HEK293T (cell line): ENCODE results near the gene NCAPD2.
"Not testable (repeated sequence)": the region's sequence is repeated elsewhere in the genome, so short reads cannot be mapped to it uniquely, and the experiment has no call there.

Source experiments
- CTCF ChIA-PET: fragments of 350-600 bp; formaldehyde crosslinking; extraction: SDS; loops from one replicate; lab custom pipeline; 2021; ENCODE audit warnings: antibody characterized with exemption, inconsistent platforms; lab: Yijun Ruan, JAX
- POLR2A ChIA-PET: fragments of 350-600 bp; formaldehyde crosslinking; extraction: SDS; loops from one replicate; lab custom pipeline; 2020; ENCODE audit warnings: antibody characterized with exemption, inconsistent platforms; lab: Yijun Ruan, JAX
- DNase-seq: peaks from one replicate; pipeline ENCODE4 v3.0.0; 2012; ENCODE audit warnings: mixed read lengths; ENCODE audit errors: extremely low spot score
- ARNT ChIP-seq: fragments of 450-650 bp; IDR thresholded peaks from 2 replicates; pipeline ENCODE4 v1.6.1; 2017; ENCODE audit warnings: mild to moderate bottlenecking
- BHLHE40 ChIP-seq: fragments of 450-650 bp; IDR thresholded peaks from 2 replicates; pipeline ENCODE4 v1.6.1; 2016; ENCODE audit warnings: mild to moderate bottlenecking, moderate library complexity, borderline replicate concordance
- CTBP1 ChIP-seq: fragments of 450-650 bp; IDR thresholded peaks from 2 replicates; pipeline ENCODE4 v1.6.1; 2016; ENCODE audit warnings: borderline replicate concordance
- ELF4 ChIP-seq: fragments of 450-650 bp; IDR thresholded peaks from 2 replicates; pipeline ENCODE4 v1.6.1; 2017; ENCODE audit warnings: antibody characterized with exemption
- FOXA1 ChIP-seq: fragments of 450-650 bp; IDR thresholded peaks from 2 replicates; pipeline ENCODE4 v1.6.1; 2016; ENCODE audit warnings: mild to moderate bottlenecking
- FOXK2 ChIP-seq: fragments of 450-650 bp; IDR thresholded peaks from 2 replicates; pipeline ENCODE4 v1.6.1; 2016; ENCODE audit warnings: mild to moderate bottlenecking
- FOXM1 ChIP-seq: fragments of 450-650 bp; IDR thresholded peaks from 2 replicates; pipeline ENCODE4 v1.6.1; 2017; ENCODE audit warnings: mild to moderate bottlenecking, borderline replicate concordance
- HDGF ChIP-seq: fragments of 450-650 bp; IDR thresholded peaks from 2 replicates; pipeline ENCODE4 v1.6.1; 2017; ENCODE audit warnings: antibody characterized with exemption, borderline replicate concordance
- L3MBTL2 ChIP-seq: fragments of 450-650 bp; conservative IDR thresholded peaks from 2 replicates; pipeline ENCODE4 v1.6.1; 2016; ENCODE audit warnings: mild to moderate bottlenecking
- LEF1 ChIP-seq: fragments of 450-650 bp; IDR thresholded peaks from 2 replicates; pipeline ENCODE4 v1.6.1; 2017; ENCODE audit warnings: mild to moderate bottlenecking, borderline replicate concordance
- NFRKB ChIP-seq: fragments of 450-650 bp; IDR thresholded peaks from 2 replicates; pipeline ENCODE4 v1.6.1; 2016; ENCODE audit warnings: mild to moderate bottlenecking, moderate library complexity
- PKNOX1 ChIP-seq: fragments of 450-650 bp; IDR thresholded peaks from 2 replicates; pipeline ENCODE4 v1.6.1; 2016
- SP1 ChIP-seq: fragments of 450-650 bp; IDR thresholded peaks from 2 replicates; pipeline ENCODE4 v1.6.1; 2017
- SUZ12 ChIP-seq: fragments of 450-650 bp; IDR thresholded peaks from 2 replicates; pipeline ENCODE4 v1.6.1; 2016; ENCODE audit warnings: mild to moderate bottlenecking
- TARDBP ChIP-seq: fragments of 450-650 bp; IDR thresholded peaks from 2 replicates; pipeline ENCODE4 v1.6.1; 2016
- ZNF384 ChIP-seq: fragments of 450-650 bp; IDR thresholded peaks from 2 replicates; pipeline ENCODE4 v1.6.1; 2016

Gene NCAPD2

GRCh38 chr12:6470375-6471163, 23.3 kb upstream of the NCAPD2 start, which contains the start of gene VAMP1:
VAMP1 (minus strand) TSS chr12:6470677; CDS start chr12:6470531, 146 bp downstream.
- TF ChIP-seq SP1: no peak
- no peak for TF ChIP-seq FOXM1
- no peak for TF ChIP-seq SUZ12
- peak; percentile 62 for TF ChIP-seq ELF4
- TF ChIP-seq L3MBTL2: peak; percentile 56
- TF ChIP-seq FOXK2: no peak
- no peak for TF ChIP-seq NFRKB
- no peak for TF ChIP-seq LEF1
- no peak for TF ChIP-seq FOXA1
- TF ChIP-seq HDGF: no peak
- TF ChIP-seq ARNT: no peak
- no peak for TF ChIP-seq BHLHE40
- no peak for TF ChIP-seq CTBP1
- peak; percentile 98 for TF ChIP-seq PKNOX1
- no peak for TF ChIP-seq ZNF384
- TF ChIP-seq TARDBP: no peak
- POLR2A ChIA-PET: interaction anchor here (0.5 to 4.6 kb wide), 49 partner anchors 10 to 381 kb away, joined by 3 to 63 read pairs (median 5); partner anchors contain the start of genes CDCA3, GAPDH, MLF2 and MRPL51
- CTCF ChIA-PET: interaction anchor here (0.5 to 1.4 kb wide), 8 partner anchors 14 to 1262 kb away, joined by 3 to 6 read pairs (median 3); no protein-coding TSS in a partner anchor
- peak; percentile 96 for DNase-seq

- ChIA-PET CTCF (no interaction called here), POLR2A (interaction anchor here (2.1 to 4.6 kb wide), 4 partner anchors 14 to 66 kb away, joined by 17 to 42 read pairs (median 30); partner anchors contain the start of gene MRPL51)
- DNase-seq: no peak
- TF ChIP-seq ZNF384: no peak
Measured at GRCh38 chr12:6471989-6472360, 21.9 kb upstream of the NCAPD2 start.

- no peak for TF ChIP-seq FOXK2
- no peak for TF ChIP-seq BHLHE40
- TF ChIP-seq CTBP1: no peak
- no peak for TF ChIP-seq PKNOX1
- TF ChIP-seq L3MBTL2: no peak
- TF ChIP-seq TARDBP: no peak
- TF ChIP-seq NFRKB: no peak
- no peak for TF ChIP-seq FOXA1
- POLR2A ChIA-PET: interaction anchor here (3.5 kb wide), 1 partner anchor 13 kb away, joined by 42 read pairs; no protein-coding TSS in a partner anchor
- no peak for DNase-seq
- CTCF ChIA-PET: no interaction called here
Measured at GRCh38 chr12:6472491-6472890, 21.4 kb upstream of the NCAPD2 start.

GRCh38 chr12:6475233-6475975, 18.5 kb upstream of the NCAPD2 start:
- DNase-seq, POLR2A ChIA-PET, CTCF ChIA-PET: not testable (repeated sequence)

GRCh38 chr12:6476489-6476888, 17.4 kb upstream of the NCAPD2 start:
- CTCF ChIA-PET: no interaction called here
- POLR2A ChIA-PET: no interaction called here
- DNase-seq: no peak
- TF ChIP-seq NFRKB: no peak
- TF ChIP-seq FOXA1: no peak
- no peak for TF ChIP-seq CTBP1
- no peak for TF ChIP-seq ARNT
- TF ChIP-seq SUZ12: no peak
- TF ChIP-seq ZNF384: no peak
- TF ChIP-seq PKNOX1: no peak
- no peak for TF ChIP-seq LEF1
- TF ChIP-seq BHLHE40: no peak
- TF ChIP-seq TARDBP: no peak
- TF ChIP-seq SP1: no peak
- TF ChIP-seq ELF4: no peak
- TF ChIP-seq FOXK2: no peak
- no peak for TF ChIP-seq FOXM1
- no peak for TF ChIP-seq L3MBTL2

GRCh38 chr12:6477601-6478377, 16.1 kb upstream of the NCAPD2 start:
- DNase-seq, CTCF ChIA-PET: not testable (repeated sequence)
- POLR2A ChIA-PET: interaction anchor here (0.8 kb wide), 1 partner anchor 56 kb away, joined by 4 read pairs; the partner anchor contains the start of gene GAPDH
